Measurements from ENCODE around the gene ARHGAP4.

DNA sequence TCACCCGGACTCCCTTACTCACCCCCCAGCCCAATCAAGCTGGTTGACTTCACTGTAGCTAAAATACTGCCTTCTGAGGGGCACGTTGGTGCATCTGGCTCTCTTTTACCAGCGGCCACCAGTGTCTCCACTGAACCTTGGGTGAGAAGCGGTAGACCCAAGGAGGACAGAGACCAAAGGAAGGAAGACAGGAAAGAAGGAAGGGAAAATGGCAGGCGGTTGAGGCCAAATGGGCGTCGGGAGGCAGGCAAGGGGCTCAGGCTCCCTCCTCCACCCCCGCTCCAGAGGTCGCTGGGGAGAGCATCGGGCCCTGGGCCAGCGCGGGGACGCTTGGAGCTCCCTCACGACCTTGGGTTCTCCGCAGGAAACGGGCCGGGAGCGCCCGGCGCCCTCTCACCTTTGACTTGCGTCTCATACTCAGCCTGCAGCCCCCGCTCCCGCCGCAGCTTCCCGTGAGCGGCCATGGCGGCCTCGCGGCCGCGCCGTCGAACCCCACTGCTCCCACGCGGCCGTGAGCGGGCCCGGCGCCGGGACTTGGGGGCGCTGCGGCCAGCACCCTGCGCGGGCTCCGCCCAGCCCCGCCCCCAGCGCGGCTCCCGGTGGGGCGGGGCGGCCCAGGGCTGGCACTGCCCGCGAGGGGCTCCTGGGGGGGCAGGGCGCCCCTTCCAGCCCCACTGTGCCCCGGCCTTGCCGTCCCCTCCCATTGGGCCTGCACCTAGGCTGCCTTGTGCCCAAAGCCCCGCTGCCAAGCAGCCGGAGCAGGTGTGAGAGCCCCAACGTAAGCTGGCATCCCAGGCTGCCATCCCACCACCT, at the start of gene ARHGAP4:
- TF ChIP-seq ZBTB7A (IDR thresholded peaks at IDR 0.05; ENCODE audit: low read depth), result no peak
- TF ChIP-seq, protein P1, sequence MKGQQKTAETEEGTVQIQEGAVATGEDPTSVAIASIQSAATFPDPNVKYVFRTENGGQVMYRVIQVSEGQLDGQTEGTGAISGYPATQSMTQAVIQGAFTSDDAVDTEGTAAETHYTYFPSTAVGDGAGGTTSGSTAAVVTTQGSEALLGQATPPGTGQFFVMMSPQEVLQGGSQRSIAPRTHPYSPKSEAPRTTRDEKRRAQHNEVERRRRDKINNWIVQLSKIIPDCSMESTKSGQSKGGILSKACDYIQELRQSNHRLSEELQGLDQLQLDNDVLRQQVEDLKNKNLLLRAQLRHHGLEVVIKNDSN (IDR thresholded peaks at IDR 0.05), result no peak
- TF ChIP-seq, protein P2, sequence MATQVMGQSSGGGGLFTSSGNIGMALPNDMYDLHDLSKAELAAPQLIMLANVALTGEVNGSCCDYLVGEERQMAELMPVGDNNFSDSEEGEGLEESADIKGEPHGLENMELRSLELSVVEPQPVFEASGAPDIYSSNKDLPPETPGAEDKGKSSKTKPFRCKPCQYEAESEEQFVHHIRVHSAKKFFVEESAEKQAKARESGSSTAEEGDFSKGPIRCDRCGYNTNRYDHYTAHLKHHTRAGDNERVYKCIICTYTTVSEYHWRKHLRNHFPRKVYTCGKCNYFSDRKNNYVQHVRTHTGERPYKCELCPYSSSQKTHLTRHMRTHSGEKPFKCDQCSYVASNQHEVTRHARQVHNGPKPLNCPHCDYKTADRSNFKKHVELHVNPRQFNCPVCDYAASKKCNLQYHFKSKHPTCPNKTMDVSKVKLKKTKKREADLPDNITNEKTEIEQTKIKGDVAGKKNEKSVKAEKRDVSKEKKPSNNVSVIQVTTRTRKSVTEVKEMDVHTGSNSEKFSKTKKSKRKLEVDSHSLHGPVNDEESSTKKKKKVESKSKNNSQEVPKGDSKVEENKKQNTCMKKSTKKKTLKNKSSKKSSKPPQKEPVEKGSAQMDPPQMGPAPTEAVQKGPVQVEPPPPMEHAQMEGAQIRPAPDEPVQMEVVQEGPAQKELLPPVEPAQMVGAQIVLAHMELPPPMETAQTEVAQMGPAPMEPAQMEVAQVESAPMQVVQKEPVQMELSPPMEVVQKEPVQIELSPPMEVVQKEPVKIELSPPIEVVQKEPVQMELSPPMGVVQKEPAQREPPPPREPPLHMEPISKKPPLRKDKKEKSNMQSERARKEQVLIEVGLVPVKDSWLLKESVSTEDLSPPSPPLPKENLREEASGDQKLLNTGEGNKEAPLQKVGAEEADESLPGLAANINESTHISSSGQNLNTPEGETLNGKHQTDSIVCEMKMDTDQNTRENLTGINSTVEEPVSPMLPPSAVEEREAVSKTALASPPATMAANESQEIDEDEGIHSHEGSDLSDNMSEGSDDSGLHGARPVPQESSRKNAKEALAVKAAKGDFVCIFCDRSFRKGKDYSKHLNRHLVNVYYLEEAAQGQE (IDR thresholded peaks at IDR 0.05; ENCODE audit: low read depth), result no peak
- TF ChIP-seq, protein P3, sequence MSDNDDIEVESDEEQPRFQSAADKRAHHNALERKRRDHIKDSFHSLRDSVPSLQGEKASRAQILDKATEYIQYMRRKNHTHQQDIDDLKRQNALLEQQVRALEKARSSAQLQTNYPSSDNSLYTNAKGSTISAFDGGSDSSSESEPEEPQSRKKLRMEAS (IDR thresholded peaks at IDR 0.05), result no peak
- no peak for TF ChIP-seq EP300 (IDR thresholded peaks at IDR 0.05; ENCODE audit: borderline replicate concordance)
- no peak for TF ChIP-seq CREB1 (IDR thresholded peaks at IDR 0.05; ENCODE audit: low read depth)
- TF ChIP-seq CEBPB (IDR thresholded peaks at IDR 0.05), result no peak
- no peak for TF ChIP-seq NFIC (IDR thresholded peaks at IDR 0.05)
